ENCODE measurements around the gene RPS19BP1.
A peak's percentile ranks its signal among the peaks of the same experiment; 100 is the strongest.

GRCh38 chr22:39532215-39533073 lies at the start of gene RPS19BP1:
- TF ChIP-seq CTCF (IDR thresholded peaks at IDR 0.05), result no peak
- TF ChIP-seq SOX15 (CRISPR knock-in tag; IDR thresholded peaks at IDR 0.05), result no peak
- 0 out of 2 replicates have a peak, but pooled peaks have one; percentile 20 for TF ChIP-seq STAT6 (CRISPR knock-in tag; conservative IDR thresholded peaks at IDR 0.05; ENCODE audit: low read depth)
- peak; percentile 77 for TF ChIP-seq MAX (CRISPR knock-in tag; IDR thresholded peaks at IDR 0.05)
- TF ChIP-seq FOXP4 (CRISPR knock-in tag; IDR thresholded peaks at IDR 0.05), result peak; percentile 80; the same call in 1 of the 2 replicates
- TF ChIP-seq ZBTB43 (CRISPR knock-in tag; IDR thresholded peaks at IDR 0.05), result 0 out of 2 replicates have a peak, but pooled peaks have one; percentile 64
- peak; percentile 93 for TF ChIP-seq FOXP1 (CRISPR knock-in tag; IDR thresholded peaks at IDR 0.05; ENCODE audit: borderline replicate concordance)
- 0 out of 2 replicates have a peak, but pooled peaks have one; percentile 71 for TF ChIP-seq HMGXB4 (CRISPR knock-in tag; IDR thresholded peaks at IDR 0.05)

All from WTC11 (cell line).